ENCODE results near the gene C12orf76.
"Not testable (repeated sequence)": the region's sequence is repeated elsewhere in the genome, so short reads cannot be mapped to it uniquely, and the experiment has no call there.

The C12orf76 gene

DNA sequence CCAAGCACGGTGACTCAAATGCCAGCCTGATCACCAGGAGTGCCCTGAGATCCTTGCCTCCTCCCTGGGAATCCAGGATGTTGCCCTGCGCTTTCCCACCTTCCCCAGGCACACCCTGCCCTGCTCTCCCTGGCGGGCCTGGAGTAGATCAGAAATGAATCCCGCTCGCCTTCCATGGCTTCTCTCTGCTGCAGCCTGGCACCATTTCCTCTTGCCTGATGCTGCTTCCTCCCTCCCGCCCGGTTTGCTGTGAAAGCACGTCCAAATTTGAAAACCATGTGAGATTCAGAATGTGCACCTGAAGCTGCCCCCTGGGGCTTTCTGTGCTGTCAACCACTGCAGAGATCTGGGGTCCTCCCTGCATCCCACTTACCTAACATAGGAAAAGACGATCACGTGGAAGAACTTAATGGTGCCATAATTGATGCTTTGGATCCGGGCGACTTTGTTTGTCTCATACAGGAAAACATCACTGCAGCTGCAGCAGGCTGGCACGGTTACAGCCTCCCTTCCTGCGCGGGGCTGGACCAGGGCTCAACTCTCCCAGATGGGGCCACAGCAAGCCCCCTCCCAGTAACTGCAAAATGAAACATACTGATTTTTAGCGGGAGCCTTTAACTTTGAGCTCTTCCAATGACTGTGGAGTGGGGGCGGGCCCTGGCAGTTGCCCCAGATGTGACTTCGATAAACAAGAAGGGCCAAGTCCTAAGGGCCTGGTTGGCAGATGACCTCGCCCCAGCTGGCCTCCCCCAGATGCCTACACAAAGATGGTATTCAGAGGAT lies 24.9 kb upstream of the C12orf76 start:
- DNase-seq (ENCODE audit: extremely low read depth, low read depth): no peak
- peak overlapping the region; percentile 41 for H3K4me3 ChIP-seq (replicated peaks; ENCODE audit: low read depth, low read length)
- no peak for TF ChIP-seq CTCF (IDR thresholded peaks at IDR 0.05; ENCODE audit: low read depth, low read length, missing control alignments)

GRCh38 chr12:110072636-110073035 lies 24.3 kb upstream of the C12orf76 start:
- H3K4me3 ChIP-seq (replicated peaks; ENCODE audit: low read depth, low read length): peak overlapping the region; percentile 41
- not testable (repeated sequence) for DNase-seq (ENCODE audit: extremely low read depth, low read depth)

DNA sequence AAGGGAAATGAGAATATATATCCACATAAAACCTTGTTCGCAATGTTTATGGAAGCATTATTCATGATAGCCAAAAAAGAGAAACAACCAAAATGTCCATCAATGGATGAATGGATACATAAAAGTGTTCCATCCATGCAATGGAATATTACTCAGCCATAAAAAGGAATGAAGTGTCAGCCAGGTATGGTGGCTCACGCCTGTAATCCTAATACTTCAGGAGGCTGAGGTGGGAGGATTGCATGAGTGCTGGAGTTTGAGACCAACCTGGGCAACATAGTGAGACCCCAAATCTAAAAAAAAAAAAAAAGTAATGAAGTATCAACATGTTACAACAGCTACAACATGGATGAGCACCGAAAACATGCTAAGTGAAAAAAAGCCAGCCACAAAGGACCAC lies 23.6 kb upstream of the C12orf76 start:
- H3K4me3 ChIP-seq (replicated peaks; ENCODE audit: low read depth, low read length): no peak overlapping the region
- no peak for DNase-seq (ENCODE audit: extremely low read depth, low read depth)
- TF ChIP-seq CTCF (IDR thresholded peaks at IDR 0.05; ENCODE audit: low read depth, low read length, missing control alignments): no peak

DNA sequence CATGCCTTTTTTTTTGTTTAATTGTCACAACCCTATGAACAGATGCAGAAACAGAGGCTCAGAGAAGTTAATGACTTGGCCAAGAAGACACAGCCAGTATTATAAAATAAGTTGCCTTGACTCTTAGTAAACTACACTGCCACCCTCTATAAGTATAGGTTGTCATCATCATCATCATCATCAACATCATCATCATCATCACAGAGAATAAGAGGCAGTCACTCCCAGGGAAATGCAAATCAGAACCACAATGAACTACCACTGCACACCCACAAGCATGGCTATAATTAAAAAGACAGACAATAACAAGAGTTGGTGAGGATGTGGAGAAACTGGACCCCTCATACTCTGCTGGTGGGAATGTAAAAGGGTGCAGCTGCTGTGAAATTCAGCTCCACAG lies 23.2 kb upstream of the C12orf76 start:
- no peak for TF ChIP-seq CTCF (IDR thresholded peaks at IDR 0.05; ENCODE audit: low read depth, low read length, missing control alignments)
- H3K4me3 ChIP-seq (replicated peaks; ENCODE audit: low read depth, low read length): no peak overlapping the region
- DNase-seq (ENCODE audit: extremely low read depth, low read depth): no peak

DNA sequence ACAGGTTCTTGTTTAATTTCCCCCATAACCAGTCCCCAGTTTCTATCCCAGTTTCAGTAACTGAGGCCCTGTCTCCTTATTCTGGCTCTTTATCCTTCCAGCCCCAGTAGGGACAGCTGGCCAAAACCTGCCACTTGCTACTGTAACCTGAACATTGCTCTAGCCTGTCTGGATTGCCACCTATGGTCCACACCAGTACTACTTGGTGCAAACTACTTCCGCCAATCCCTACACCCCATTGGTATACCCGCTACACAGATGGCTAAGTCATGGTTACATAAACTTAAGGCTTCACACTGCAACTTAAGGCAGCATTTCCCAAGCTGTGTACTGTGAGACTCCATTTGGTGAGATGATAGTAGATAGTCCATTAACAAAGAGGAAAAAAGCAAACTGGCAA lies 20.3 kb upstream of the C12orf76 start:
- no peak for DNase-seq (ENCODE audit: extremely low read depth, low read depth)
- no peak overlapping the region for H3K4me3 ChIP-seq (replicated peaks; ENCODE audit: low read depth, low read length)
- no peak for TF ChIP-seq CTCF (IDR thresholded peaks at IDR 0.05; ENCODE audit: low read depth, low read length, missing control alignments)

GRCh38 chr12:110068115-110068514 lies 19.8 kb upstream of the C12orf76 start:
- DNase-seq (ENCODE audit: extremely low read depth, low read depth); H3K4me3 ChIP-seq (replicated peaks; ENCODE audit: low read depth, low read length): not testable (repeated sequence)

DNA sequence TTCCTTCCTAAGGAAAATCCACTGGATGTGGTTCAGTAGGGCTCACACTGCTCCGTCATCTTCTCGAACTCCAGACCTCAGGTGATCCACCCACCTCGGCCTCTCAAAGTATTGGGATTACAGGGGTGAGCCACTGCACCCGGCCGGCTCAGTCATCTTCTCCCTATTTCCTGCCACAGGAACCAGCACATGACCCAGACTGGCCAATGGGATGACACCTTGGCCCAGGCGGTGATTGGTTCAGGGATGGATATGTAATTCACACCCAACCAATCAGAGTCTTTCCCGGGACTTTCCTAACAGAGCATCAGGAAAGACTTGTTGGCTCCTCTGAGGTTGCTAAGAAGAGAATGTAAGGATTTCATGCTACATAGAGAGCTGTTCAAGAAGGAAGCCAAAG lies 19.2 kb upstream of the C12orf76 start:
- no peak for DNase-seq (ENCODE audit: extremely low read depth, low read depth)
- no peak overlapping the region for H3K4me3 ChIP-seq (replicated peaks; ENCODE audit: low read depth, low read length)
- no peak for TF ChIP-seq CTCF (IDR thresholded peaks at IDR 0.05; ENCODE audit: low read depth, low read length, missing control alignments)

- no peak for DNase-seq (ENCODE audit: extremely low read depth, low read depth)
- H3K4me3 ChIP-seq (replicated peaks; ENCODE audit: low read depth, low read length): no peak overlapping the region
- no peak for TF ChIP-seq CTCF (IDR thresholded peaks at IDR 0.05; ENCODE audit: low read depth, low read length, missing control alignments)
Observed at GRCh38 chr12:110065540-110065939, 17.2 kb upstream of the C12orf76 start.

Data from HFF-Myc (cell line).